Measurements from ENCODE around the gene ADGRL3.
"Not testable (repeated sequence)": the region's sequence is repeated elsewhere in the genome, so short reads cannot be mapped to it uniquely, and the experiment has no call there.

Gene ADGRL3

GRCh38 chr4:61350932-61351331, 150.8 kb downstream of the ADGRL3 start:
- DNase-seq (ENCODE audit: low read depth) = no peak

GRCh38 chr4:61356696-61357095, 156.6 kb downstream of the ADGRL3 start:
- DNase-seq (ENCODE audit: low read depth) = no peak

GRCh38 chr4:61359301-61359700, 159.2 kb downstream of the ADGRL3 start:
- DNase-seq (ENCODE audit: low read depth) = no peak

- DNase-seq (ENCODE audit: low read depth) = not testable (repeated sequence)
Measured at GRCh38 chr4:61372817-61373216, 172.7 kb downstream of the ADGRL3 start.

GRCh38 chr4:61373901-61374440, 173.8 kb downstream of the ADGRL3 start:
- peak; percentile 65 for DNase-seq (ENCODE audit: low read depth)

- DNase-seq (ENCODE audit: low read depth) = no peak
Measured at GRCh38 chr4:61374447-61374891, 174.3 kb downstream of the ADGRL3 start.

GRCh38 chr4:61375301-61375700, 175.2 kb downstream of the ADGRL3 start:
- DNase-seq (ENCODE audit: low read depth) = peak; percentile 33

- no peak for DNase-seq (ENCODE audit: low read depth)
Measured at GRCh38 chr4:61376301-61376700, 176.2 kb downstream of the ADGRL3 start.

GRCh38 chr4:61379406-61379805, 179.3 kb downstream of the ADGRL3 start:
- no peak for DNase-seq (ENCODE audit: low read depth)

- no peak for DNase-seq (ENCODE audit: low read depth)
Measured at GRCh38 chr4:61380865-61381264, 180.7 kb downstream of the ADGRL3 start.

- DNase-seq (ENCODE audit: low read depth) = no peak
Measured at GRCh38 chr4:61385256-61385655, 185.1 kb downstream of the ADGRL3 start.

GRCh38 chr4:61387372-61387771, 187.2 kb downstream of the ADGRL3 start:
- not testable (repeated sequence) for DNase-seq (ENCODE audit: low read depth)

- DNase-seq (ENCODE audit: low read depth) = no peak
Measured at GRCh38 chr4:61389640-61390039, 189.5 kb downstream of the ADGRL3 start.

- no peak for DNase-seq (ENCODE audit: low read depth)
Measured at GRCh38 chr4:61395754-61396153, 195.6 kb downstream of the ADGRL3 start.

GRCh38 chr4:61397174-61397573, 197.0 kb downstream of the ADGRL3 start:
- peak; percentile 2 for DNase-seq (ENCODE audit: low read depth)

GRCh38 chr4:61400439-61401038, 200.4 kb downstream of the ADGRL3 start:
- no peak for DNase-seq (ENCODE audit: low read depth)

- no peak for DNase-seq (ENCODE audit: low read depth)
Measured at GRCh38 chr4:61401771-61402170, 201.6 kb downstream of the ADGRL3 start.

- no peak for DNase-seq (ENCODE audit: low read depth)
Measured at GRCh38 chr4:61405307-61405706, 205.2 kb downstream of the ADGRL3 start.

GRCh38 chr4:61406677-61407076, 206.6 kb downstream of the ADGRL3 start:
- no peak for DNase-seq (ENCODE audit: low read depth)

- no peak for DNase-seq (ENCODE audit: low read depth)
Measured at GRCh38 chr4:61407642-61408618, 207.8 kb downstream of the ADGRL3 start.

- DNase-seq (ENCODE audit: low read depth) = peak; percentile 4
Measured at GRCh38 chr4:61408861-61409260, 208.7 kb downstream of the ADGRL3 start.

- DNase-seq (ENCODE audit: low read depth) = no peak
Measured at GRCh38 chr4:61411241-61411640, 211.1 kb downstream of the ADGRL3 start.

- DNase-seq (ENCODE audit: low read depth) = no peak
Measured at GRCh38 chr4:61425315-61425714, 225.2 kb downstream of the ADGRL3 start.

All from ELR (cell line).